Measurements from ENCODE around the gene RHO.

GRCh38 chr3:129513705-129514104 lies 14.7 kb upstream of the RHO start:
- TF ChIP-seq POLR2A (IDR thresholded peaks at IDR 0.05) (no peak), EP300 (IDR thresholded peaks at IDR 0.05) (no peak)

All from gastroesophageal sphincter (tissue), 2 donors.